Spleen (tissue), 11 donors: ENCODE data around the gene PARVB. TPM values are rescaled to one million over a fixed set of nuclear protein-coding genes. Genes with fewer than 3 reads are reported as not detected.

Experiments used
- DNase-seq: peaks from one replicate; pipeline ENCODE4 v3.0.0-alpha.2; 2020
- H3K27ac ChIP-seq, 8 donors: fragments of 200-600 bp; sonication (generic) in 7 of 8; 1 replicate in 4 of 8; 2 replicates in 4 of 8; pipeline versions ENCODE4 v1.5.0 to v1.8.0; 2016 to 2021; ENCODE audit warnings: inconsistent platforms in 4 of 8, mild to moderate bottlenecking in 4 of 8, moderate library complexity in 1 of 8
- H3K27me3 ChIP-seq, 7 donors: fragments of 200-600 bp; sonication (generic) in 6 of 7; replicated peaks in 1 of 7; 1 replicate in 4 of 7; 2 replicates in 3 of 7; pipeline versions ENCODE4 v1.5.0 to v1.8.0; 2016 to 2021; ENCODE audit warnings: inconsistent platforms in 3 of 7, mild to moderate bottlenecking in 1 of 7
- H3K36me3 ChIP-seq, 6 donors: fragments of 200-600 bp; sonication (generic) in 5 of 6; 1 replicate in 4 of 6; 2 replicates in 2 of 6; pipeline versions ENCODE4 v1.5.0 to v1.8.0; 2016 to 2021; ENCODE audit warnings: inconsistent platforms in 2 of 6
- H3K4me1 ChIP-seq, 6 donors: fragments of 200-600 bp; sonication (generic) in 5 of 6; 1 replicate in 3 of 6; 2 replicates in 3 of 6; pipeline versions ENCODE4 v1.5.0 to v1.8.0; 2016 to 2021; ENCODE audit warnings: inconsistent platforms in 3 of 6
- H3K4me3 ChIP-seq, 8 donors: fragments of 200-600 bp; sonication (generic) in 7 of 8; 1 replicate in 4 of 8; 2 replicates in 4 of 8; pipeline versions ENCODE4 v1.5.0 to v1.8.0; 2016 to 2021; ENCODE audit warnings: inconsistent platforms in 4 of 8, mild to moderate bottlenecking in 4 of 8, moderate library complexity in 2 of 8
- H3K9me3 ChIP-seq, 8 donors: fragments of 200-600 bp; sonication (generic) in 7 of 8; 1 replicate in 4 of 8; 2 replicates in 4 of 8; pipeline versions ENCODE4 v1.5.0 to v1.8.0; 2016 to 2021; ENCODE audit warnings: inconsistent platforms in 4 of 8
- POLR2A ChIP-seq, 3 donors: fragments of 450-650 bp; IDR thresholded peaks; one replicate each; pipeline ENCODE4 v1.5.1; 2017; ENCODE audit warnings: antibody characterized with exemption in 3 of 3, mild to moderate bottlenecking in 1 of 3
- POLR2AphosphoS5 ChIP-seq, 3 donors: sonication (generic); formaldehyde crosslinking; IDR thresholded peaks; one replicate each; pipeline ENCODE4 v1.5.1; 2017; ENCODE audit warnings: antibody characterized with exemption in 3 of 3
- WGBS, 5 donors: extraction: QIAGEN DNeasy Blood & Tissue Kit in 3 of 5; methylation state at CpG; one replicate each; pipeline versions ENCODE4 v1.1.5 to v1.1.7; 2013 to 2018; 5-methylcytosine and 5-hydroxymethylcytosine counted together
- intact Hi-C: fragments of 100-400 bp; cut with DNase I; formaldehyde crosslinking; loops from one replicate; pipeline ENCODE4 v1.15.0; 2023; ENCODE audit warnings: low total_unique reads
- polyA plus RNA-seq, 3 donors: library from polyadenylated mRNA; stranded (reverse); fragments of 200-250 nt; gene quantifications; one replicate each; pipeline ENCODE4 v1.2.1, GENCODE V29; 2013
- total RNA-seq, 7 donors: library from RNA; depleted of rRNA in 3 of 7; stranded (reverse); fragments of >200 nt in 3 of 7; fragmentation: NEBNext Ultra II Directional in 4 of 7; extraction: Animal tissue kit (Norgen Biotek cat#: 25700) in 4 of 7; gene quantifications; one replicate each; pipeline versions ENCODE4 v1.1.0 to v1.2.1, GENCODE V29; 2016 to 2021
- TF ChIP-seq, protein P1 (sequence below), 11 experiments: fragments of 200-600 bp in 7 of 11; fragments of 450-650 bp in 4 of 11; sonication (generic) in 4 of 11; IDR thresholded peaks in 8 of 11; conservative IDR thresholded peaks in 3 of 11; 1 replicate in 7 of 11; 2 replicates in 4 of 11; pipeline versions ENCODE4 v1.4.0 to v1.8.0; 2016 to 2021; ENCODE audit warnings: antibody characterized with exemption in 11 of 11, inconsistent platforms in 4 of 11, mild to moderate bottlenecking in 1 of 11
- donor health status: healthy with polysubstance abuse.
- donor health status: DM: no; HTN: no; CAD: no; lungs with moderate emphysema.
- donor health status: DM: no; HTN: no; CAD: no.
- donor health status: Bipolar disorder and iron deficiency.
- donor health status: healthy.
- donor health status: DM: no; HTN: no; CAD: no.
- donor health status: DM: yes; HTN: yes; CAD: no.

Gene PARVB
- total and polyA plus RNA-seq, 10 donors, result 24.0 to 61.9 (median 46.5) TPM

DNA sequence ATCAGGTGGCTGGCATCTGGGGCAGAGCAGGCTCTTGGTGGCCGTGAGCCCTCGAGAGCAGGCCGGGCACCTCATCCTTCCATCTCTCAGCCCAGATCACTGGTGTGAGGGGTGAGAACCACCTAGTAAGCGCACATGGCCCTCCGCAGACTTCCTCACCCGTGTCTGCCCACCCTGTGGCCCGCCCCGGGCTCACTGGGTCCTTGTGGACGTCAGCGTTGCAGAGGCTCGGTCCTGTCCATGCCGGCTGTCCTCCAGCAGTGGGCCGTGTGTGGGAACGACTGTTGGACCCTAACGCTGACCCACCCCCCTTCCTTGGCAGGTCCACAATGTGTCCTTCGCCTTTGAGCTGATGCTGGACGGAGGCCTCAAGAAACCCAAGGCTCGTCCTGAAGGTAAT is 139.4 kb downstream of the PARVB start:
- WGBS, 5 donors, result 90 to 98% (median 92%) methylated on average over 4 to 18 of the region's 18 CpGs
- DNase-seq, result no peak
- no peak for TF ChIP-seq POLR2AphosphoS5 (IDR thresholded peaks at IDR 0.05)
- TF ChIP-seq, protein P1, sequence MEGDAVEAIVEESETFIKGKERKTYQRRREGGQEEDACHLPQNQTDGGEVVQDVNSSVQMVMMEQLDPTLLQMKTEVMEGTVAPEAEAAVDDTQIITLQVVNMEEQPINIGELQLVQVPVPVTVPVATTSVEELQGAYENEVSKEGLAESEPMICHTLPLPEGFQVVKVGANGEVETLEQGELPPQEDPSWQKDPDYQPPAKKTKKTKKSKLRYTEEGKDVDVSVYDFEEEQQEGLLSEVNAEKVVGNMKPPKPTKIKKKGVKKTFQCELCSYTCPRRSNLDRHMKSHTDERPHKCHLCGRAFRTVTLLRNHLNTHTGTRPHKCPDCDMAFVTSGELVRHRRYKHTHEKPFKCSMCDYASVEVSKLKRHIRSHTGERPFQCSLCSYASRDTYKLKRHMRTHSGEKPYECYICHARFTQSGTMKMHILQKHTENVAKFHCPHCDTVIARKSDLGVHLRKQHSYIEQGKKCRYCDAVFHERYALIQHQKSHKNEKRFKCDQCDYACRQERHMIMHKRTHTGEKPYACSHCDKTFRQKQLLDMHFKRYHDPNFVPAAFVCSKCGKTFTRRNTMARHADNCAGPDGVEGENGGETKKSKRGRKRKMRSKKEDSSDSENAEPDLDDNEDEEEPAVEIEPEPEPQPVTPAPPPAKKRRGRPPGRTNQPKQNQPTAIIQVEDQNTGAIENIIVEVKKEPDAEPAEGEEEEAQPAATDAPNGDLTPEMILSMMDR (IDR thresholded peaks at IDR 0.05 in 8 of 11, conservative IDR thresholded peaks at IDR 0.05 in 3 of 11), result no peak
- no peak for TF ChIP-seq POLR2A (IDR thresholded peaks at IDR 0.05)
- Histone ChIP-seq H3K27me3 (no peaks in the 10 kb centered on the region), H3K4me3 (no peak overlapping the region), H3K9me3 (no peaks in the 10 kb centered on the region), H3K4me1 (peaks cover 0 to 22% (median 13%) of the 10 kb centered on the region in 6 donors), H3K27ac (no peak overlapping the region), H3K36me3 (peaks cover 0 to 96% (median 26%) of the 10 kb centered on the region in 6 donors)
- intact Hi-C loops, result no loop called here

- WGBS, 5 donors, result 82 to 96% (median 91%) methylated on average over 6 to 11 of the region's 11 CpGs
- no peak for DNase-seq
- no peaks in the 10 kb centered on the region for H3K9me3 ChIP-seq
- H3K4me3 ChIP-seq, result no peak overlapping the region
- H3K4me1 ChIP-seq, result peaks cover 0 to 22% (median 13%) of the 10 kb centered on the region in 6 donors
- TF ChIP-seq, protein P1 (IDR thresholded peaks at IDR 0.05 in 8 of 11, conservative IDR thresholded peaks at IDR 0.05 in 3 of 11), result no peak
- TF ChIP-seq POLR2A (IDR thresholded peaks at IDR 0.05), result no peak
- TF ChIP-seq POLR2AphosphoS5 (IDR thresholded peaks at IDR 0.05), result no peak
- intact Hi-C loops, result no loop called here
- peaks cover 0 to 96% (median 27%) of the 10 kb centered on the region in 6 donors for H3K36me3 ChIP-seq
- no peak overlapping the region for H3K27ac ChIP-seq
- H3K27me3 ChIP-seq, result no peaks in the 10 kb centered on the region
Observed at GRCh38 chr22:44164031-44164430, 139.9 kb downstream of the PARVB start.

DNA sequence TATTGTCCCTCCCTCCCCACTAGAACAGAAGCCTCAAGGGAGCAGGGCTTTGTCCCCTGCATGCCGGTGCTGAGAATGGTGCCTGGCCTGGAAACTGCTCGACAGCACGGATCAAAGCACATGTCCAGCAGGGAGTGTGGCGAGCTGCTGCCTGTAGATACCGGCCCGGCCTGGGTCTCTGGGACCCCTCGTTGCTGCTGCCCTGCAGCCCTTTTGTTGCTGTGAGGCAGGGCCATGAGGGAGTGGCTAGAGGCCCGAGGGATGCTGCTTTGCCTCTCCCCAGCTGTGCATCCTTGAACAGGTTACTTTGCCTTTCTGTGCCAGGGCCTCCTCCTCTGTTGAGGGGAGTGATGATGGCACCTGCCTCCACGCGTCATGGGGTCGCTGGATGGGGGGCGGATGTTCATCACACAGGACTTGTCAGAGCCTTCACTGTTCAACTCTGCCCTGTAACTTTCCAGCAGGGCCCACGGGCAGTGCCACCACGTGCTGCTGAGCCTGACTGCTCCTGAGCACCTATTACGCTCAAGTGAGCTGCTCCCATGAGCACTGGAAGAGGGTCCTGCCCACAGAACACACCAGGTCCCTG is 141.3 kb downstream of the PARVB start:
- WGBS, 5 donors, result 92 to 98% (median 96%) methylated on average over 8 to 15 of the region's 15 CpGs
- H3K27me3 ChIP-seq, result no peaks in the 10 kb centered on the region
- no peak for DNase-seq
- intact Hi-C loops, result no loop called here
- H3K4me1 ChIP-seq, result peaks cover 0 to 12% (median 6%) of the 10 kb centered on the region in 6 donors
- H3K36me3 ChIP-seq, result peaks cover 0 to 96% (median 22%) of the 10 kb centered on the region in 6 donors
- TF ChIP-seq, protein P1 (IDR thresholded peaks at IDR 0.05 in 8 of 11, conservative IDR thresholded peaks at IDR 0.05 in 3 of 11), result no peak
- no peak for TF ChIP-seq POLR2AphosphoS5 (IDR thresholded peaks at IDR 0.05)
- no peak for TF ChIP-seq POLR2A (IDR thresholded peaks at IDR 0.05)
- no peaks in the 10 kb centered on the region for H3K9me3 ChIP-seq
- H3K4me3 ChIP-seq, result no peak overlapping the region
- no peak overlapping the region for H3K27ac ChIP-seq

- peaks cover 0 to 93% (median 22%) of the 10 kb centered on the region in 6 donors for H3K36me3 ChIP-seq
- no peaks in the 10 kb centered on the region for H3K9me3 ChIP-seq
- intact Hi-C loops, result no loop called here
- H3K4me3 ChIP-seq, result no peak overlapping the region
- no peaks in the 10 kb centered on the region for H3K27me3 ChIP-seq
- TF ChIP-seq POLR2A (IDR thresholded peaks at IDR 0.05), result no peak
- TF ChIP-seq POLR2AphosphoS5 (IDR thresholded peaks at IDR 0.05), result no peak
- TF ChIP-seq, protein P1 (IDR thresholded peaks at IDR 0.05 in 8 of 11, conservative IDR thresholded peaks at IDR 0.05 in 3 of 11), result no peak
- peak; percentile 37 for DNase-seq
- WGBS, 5 donors, result 92 to 94% (median 93%) methylated on average over 8 to 20 of the region's 20 CpGs
- no peak overlapping the region for H3K27ac ChIP-seq
- peaks cover 0 to 7% (median under 1%) of the 10 kb centered on the region in 6 donors for H3K4me1 ChIP-seq
Observed at GRCh38 chr22:44166498-44167276, 142.6 kb downstream of the PARVB start.
